ENCODE results near the gene ATP6V0B. TPM values are rescaled to one million over a fixed set of nuclear protein-coding genes. Genes with fewer than 3 reads are reported as not detected.

ATP6V0B gene
- total and polyA plus RNA-seq, 2 of the 8 experiments (the other 6 are each of a cell fraction or from before 2014, with no cell fraction given), result 105 to 308 TPM

- H4K5ac ChIP-seq (ENCODE audit: insufficient read length, low read depth, low read length), result no peak overlapping the region
- no peak overlapping the region for H3K18ac ChIP-seq (ENCODE audit: extremely low read depth, low read length)
- no peak overlapping the region for H4K8ac ChIP-seq (ENCODE audit: extremely low read depth, insufficient read depth, low read length)
- H4K20me1 ChIP-seq (replicated peaks in 1 of 2; ENCODE audit: control insufficient read depth in 1 of 2, insufficient read depth in 2 of 2, low read length in 2 of 2), result peaks cover 3 to 10% of the 10 kb centered on the region in 2 experiments
- H4K91ac ChIP-seq (replicated peaks; ENCODE audit: insufficient read length, low read length), result no peak overlapping the region
- peaks cover 3 to 18% (median 11%) of the 10 kb centered on the region in 4 experiments; a peak in 7 of 8 replicates for H3K36me3 ChIP-seq (ENCODE audit: control insufficient read depth in 2 of 4, insufficient read depth in 4 of 4, low read length in 3 of 4)
- peaks cover 0 to 24% of the 10 kb centered on the region in 2 experiments; a peak in 2 of 4 replicates for H3K79me2 ChIP-seq (ENCODE audit: control insufficient read depth in 1 of 2, insufficient read depth in 2 of 2, low read length in 2 of 2)
- POLR2A ChIA-PET (ENCODE audit: partially characterized antibody), result interaction anchor here (1.1 to 26.2 kb wide), 6 partner anchors 8 to 41 kb away, joined by 3 to 544 read pairs (median 4); no protein-coding TSS in a partner anchor
- H3K79me1 ChIP-seq (ENCODE audit: low read depth, low read length), result peaks cover 7% of the 10 kb centered on the region
- no peak overlapping the region for H3K4ac ChIP-seq (replicated peaks; ENCODE audit: insufficient read length, low read depth, low read length)
- H3K27ac ChIP-seq (ENCODE audit: low read depth, low read length), result no peak overlapping the region
- no peak overlapping the region for H3K9ac ChIP-seq (replicated peaks in 1 of 4; ENCODE audit: extremely low read depth in 1 of 4, low read depth in 3 of 4, low read length in 3 of 4)
- peaks cover 4 to 16% (median 11%) of the 10 kb centered on the region in 4 experiments for H3K4me1 ChIP-seq (replicated peaks in 1 of 4; ENCODE audit: control insufficient read depth in 3 of 4, insufficient read depth in 4 of 4, low read length in 3 of 4)
- H3K14ac ChIP-seq (ENCODE audit: insufficient read length), result no peak overlapping the region
- no peak overlapping the region for H3K4me3 ChIP-seq (ENCODE audit: extremely low read depth in 1 of 4, insufficient read depth in 2 of 4, low read depth in 3 of 4, low read length in 4 of 4)
- H2BK5ac ChIP-seq (ENCODE audit: low read depth, low read length), result no peak overlapping the region
- no peak overlapping the region for H3K23ac ChIP-seq (ENCODE audit: insufficient read length)
- CTCF ChIA-PET (ENCODE audit: partially characterized antibody), result interaction anchor here (0.6 to 16.6 kb wide), 4 partner anchors 9 to 22 kb away, joined by 3 to 252 read pairs (median 134); no protein-coding TSS in a partner anchor
- WGBS, 2 experiments (ENCODE audit: extremely low coverage in 1 of 2, insufficient coverage in 1 of 2, insufficient read length in 1 of 2, insufficient replicate concordance in 2 of 2, low coverage in 1 of 2, low lambda C conversion rate in 2 of 2, missing lambda C conversion rate in 1 of 2), result 90% methylated on average over 12 of the region's 13 CpGs; no CpG with 5 or more reads in 1 of the 2 experiments
- FAIRE-seq (no peak), DNase-seq (ENCODE audit: low read depth in 1 of 2, low spot score in 2 of 2) (no peak)
- H3K9me3 ChIP-seq (ENCODE audit: insufficient read depth in 2 of 2, low read depth in 1 of 2, low read length in 1 of 2), result no peaks in the 10 kb centered on the region
- H2BK12ac ChIP-seq (ENCODE audit: low read depth, low read length), result no peak overlapping the region
- H2BK15ac ChIP-seq (ENCODE audit: low read length), result no peak overlapping the region
- no peak overlapping the region for H2BK20ac ChIP-seq (ENCODE audit: low read length)
- no peak overlapping the region for H2BK120ac ChIP-seq (replicated peaks; ENCODE audit: low read depth, low read length)
- H3K27me3 ChIP-seq (replicated peaks in 1 of 4; ENCODE audit: control insufficient read depth in 3 of 4, extremely low read depth in 1 of 4, insufficient read depth in 3 of 4, low read length in 3 of 4), result no peaks in the 10 kb centered on the region
- TF ChIP-seq JUN (IDR thresholded peaks at IDR 0.05; ENCODE audit: low read depth, low read length), result no peak
- TF ChIP-seq TEAD4 (IDR thresholded peaks at IDR 0.05; ENCODE audit: low read depth, low read length), result no peak
- TF ChIP-seq SAP30 (IDR thresholded peaks at IDR 0.05; ENCODE audit: insufficient read depth, insufficient replicate concordance, low read length), result no peak
- no peak for TF ChIP-seq SUZ12 (IDR thresholded peaks at IDR 0.05; ENCODE audit: low read length)
- no peak for TF ChIP-seq SP2 (IDR thresholded peaks at IDR 0.05; ENCODE audit: low read length)
- TF ChIP-seq SP4 (IDR thresholded peaks at IDR 0.05; ENCODE audit: low read length), result no peak
- peaks cover 4% of the 10 kb centered on the region; the same call in 1 of the 2 replicates for H3K23me2 ChIP-seq (ENCODE audit: low read depth, low read length)
- H3K56ac ChIP-seq (replicated peaks; ENCODE audit: insufficient read length, low read depth, low read length), result no peak overlapping the region
- no peak overlapping the region for H2AFZ ChIP-seq (ENCODE audit: low read length)
- H2AK5ac ChIP-seq (ENCODE audit: low read depth, low read length), result no peak overlapping the region
- no peak overlapping the region for H3K4me2 ChIP-seq (ENCODE audit: insufficient read depth in 1 of 2, low read depth in 2 of 2, low read length in 2 of 2)
These were observed 50.3 kb downstream of the ATP6V0B start for GRCh38 chr1:44024903-44025525.
